Colonic mucosa (tissue), 4 donors: ENCODE results near the gene ORC5. TPM values are rescaled to one million over a fixed set of nuclear protein-coding genes. Genes with fewer than 3 reads are reported as not detected.
A peak's percentile ranks its signal among the peaks of the same experiment; 100 is the strongest.

ENCODE experiments used
- DNase-seq: peaks from one replicate; pipeline ENCODE4 v3.0.0-alpha.2; 2020
- H3K27ac ChIP-seq: fragments of 200-600 bp; one replicate; pipeline ENCODE4 v1.8.0; 2021
- H3K27me3 ChIP-seq: fragments of 200-600 bp; one replicate; pipeline ENCODE4 v1.8.0; 2021
- H3K36me3 ChIP-seq: fragments of 200-600 bp; one replicate; pipeline ENCODE4 v1.8.0; 2021
- H3K4me1 ChIP-seq: fragments of 200-600 bp; one replicate; pipeline ENCODE4 v1.8.0; 2021; ENCODE audit warnings: mild to moderate bottlenecking
- H3K4me3 ChIP-seq: fragments of 200-600 bp; one replicate; pipeline ENCODE4 v1.8.0; 2021
- H3K9ac ChIP-seq, 2 donors: one replicate each; pipeline ENCODE4 v1.7.0; 2013; ENCODE audit warnings: control low read depth in 2 of 2, low read depth in 2 of 2, low read length in 2 of 2
- H3K9me3 ChIP-seq: fragments of 200-600 bp; one replicate; pipeline ENCODE4 v1.8.0; 2021
- intact Hi-C: fragments of 100-400 bp; cut with DNase I; formaldehyde crosslinking; loops from one replicate; pipeline ENCODE4 v1.14.1; 2022
- total RNA-seq, 2 donors: library from RNA; stranded (reverse); fragmentation: NEBNext Ultra II Directional in 1 of 2; extraction: Animal tissue kit (Norgen Biotek cat#: 25700) in 1 of 2; gene quantifications; one replicate each; pipeline ENCODE4 v1.2.1, GENCODE V29; 2021
- TF ChIP-seq, protein P1 (sequence below): fragments of 200-600 bp; IDR thresholded peaks from one replicate; pipeline ENCODE4 v1.8.0; 2022; ENCODE audit warnings: antibody characterized with exemption, mild to moderate bottlenecking
- donor health status: healthy.
- donor health status: DM: no; HTN: no; CAD: no.
- donor health status: DM: no; HTN: no; CAD: no.

ORC5 gene
- total RNA-seq, 2 donors from 2014 or later = 13.9 to 18.9 TPM

- Histone ChIP-seq H3K9me3 (no peaks in the 10 kb centered on the region), H3K27me3 (no peaks in the 10 kb centered on the region), H3K4me1 (peaks cover 3% of the 10 kb centered on the region), H3K36me3 (no peaks in the 10 kb centered on the region), H3K4me3 (no peak overlapping the region), H3K27ac (no peak overlapping the region), H3K9ac (no peak overlapping the region)
- TF ChIP-seq, protein P1, sequence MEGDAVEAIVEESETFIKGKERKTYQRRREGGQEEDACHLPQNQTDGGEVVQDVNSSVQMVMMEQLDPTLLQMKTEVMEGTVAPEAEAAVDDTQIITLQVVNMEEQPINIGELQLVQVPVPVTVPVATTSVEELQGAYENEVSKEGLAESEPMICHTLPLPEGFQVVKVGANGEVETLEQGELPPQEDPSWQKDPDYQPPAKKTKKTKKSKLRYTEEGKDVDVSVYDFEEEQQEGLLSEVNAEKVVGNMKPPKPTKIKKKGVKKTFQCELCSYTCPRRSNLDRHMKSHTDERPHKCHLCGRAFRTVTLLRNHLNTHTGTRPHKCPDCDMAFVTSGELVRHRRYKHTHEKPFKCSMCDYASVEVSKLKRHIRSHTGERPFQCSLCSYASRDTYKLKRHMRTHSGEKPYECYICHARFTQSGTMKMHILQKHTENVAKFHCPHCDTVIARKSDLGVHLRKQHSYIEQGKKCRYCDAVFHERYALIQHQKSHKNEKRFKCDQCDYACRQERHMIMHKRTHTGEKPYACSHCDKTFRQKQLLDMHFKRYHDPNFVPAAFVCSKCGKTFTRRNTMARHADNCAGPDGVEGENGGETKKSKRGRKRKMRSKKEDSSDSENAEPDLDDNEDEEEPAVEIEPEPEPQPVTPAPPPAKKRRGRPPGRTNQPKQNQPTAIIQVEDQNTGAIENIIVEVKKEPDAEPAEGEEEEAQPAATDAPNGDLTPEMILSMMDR = no peak
- intact Hi-C loops = no loop called here
- DNase-seq = no peak
Observed at GRCh38 chr7:104209063-104209462, 1.2 kb upstream of the ORC5 start.

- peak overlapping the region; percentile 63 for H3K27ac ChIP-seq
Observed at GRCh38 chr7:104208421-104208780, 588 bp upstream of the ORC5 start.

DNA sequence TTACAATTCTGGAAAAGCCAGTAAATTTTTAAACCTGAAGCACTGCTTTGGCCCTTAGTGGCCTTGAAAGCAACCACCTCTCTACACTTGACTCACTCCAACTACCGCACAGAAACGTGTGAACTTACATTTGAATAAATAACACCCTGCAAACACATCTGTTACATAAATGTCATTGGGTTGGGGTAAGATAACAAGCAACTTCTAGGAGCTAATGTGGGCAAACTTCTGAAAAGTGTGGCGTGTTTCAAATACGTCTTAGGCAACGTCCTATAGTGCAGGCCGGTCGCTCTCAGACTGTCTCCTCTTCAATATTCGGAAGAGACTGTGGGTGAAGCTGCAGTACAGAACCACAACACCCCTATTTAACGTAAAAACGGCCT, 474 bp downstream of the ORC5 start:
- peaks cover 3% of the 10 kb centered on the region for H3K4me1 ChIP-seq
- H3K4me3 ChIP-seq = peak overlapping the region; percentile 88
- peak overlapping the region; percentile 77 to 88 for H3K9ac ChIP-seq
- DNase-seq = peak; percentile 20
- intact Hi-C loops = no loop called here
- no peaks in the 10 kb centered on the region for H3K27me3 ChIP-seq
- no peaks in the 10 kb centered on the region for H3K36me3 ChIP-seq
- no peaks in the 10 kb centered on the region for H3K9me3 ChIP-seq
- TF ChIP-seq, protein P1 = no peak
- peak overlapping the region; percentile 63 for H3K27ac ChIP-seq

More at GRCh38 chr7:104208421-104208780, 588 bp upstream of the ORC5 start:
- no peak for DNase-seq
- TF ChIP-seq, protein P1 = no peak
- Histone ChIP-seq H3K36me3 (no peaks in the 10 kb centered on the region), H3K27me3 (no peaks in the 10 kb centered on the region), H3K4me3 (peak overlapping the region; percentile 88), H3K9ac (peak overlapping the region; percentile 82 to 88), H3K4me1 (peaks cover 3% of the 10 kb centered on the region), H3K9me3 (no peaks in the 10 kb centered on the region)
- intact Hi-C loops = no loop called here

DNA sequence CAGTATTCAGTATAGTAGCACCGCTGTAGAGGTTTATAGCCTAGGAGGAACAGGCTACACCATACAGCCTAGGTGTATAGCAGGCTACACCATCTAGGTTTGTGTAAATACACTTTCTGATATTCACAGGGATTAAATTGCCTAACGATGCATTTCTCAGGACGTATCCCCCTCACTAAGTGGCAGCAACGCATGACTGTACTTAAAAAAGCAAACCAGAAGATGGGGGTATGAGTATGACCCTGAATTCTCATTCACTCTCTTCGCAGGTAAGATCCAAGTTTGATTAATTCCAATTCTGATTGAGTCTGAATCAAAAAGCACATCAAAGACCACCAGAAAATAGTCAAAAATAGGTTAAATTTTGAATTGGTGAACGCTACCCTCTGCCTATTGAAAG, 972 bp downstream of the ORC5 start:
- Histone ChIP-seq H3K27ac (no peak overlapping the region), H3K27me3 (no peaks in the 10 kb centered on the region), H3K4me3 (peak overlapping the region; percentile 88), H3K9ac (peak overlapping the region; percentile 33 to 88), H3K9me3 (no peaks in the 10 kb centered on the region), H3K4me1 (peaks cover 3% of the 10 kb centered on the region), H3K36me3 (no peaks in the 10 kb centered on the region)
- TF ChIP-seq, protein P1 = no peak
- DNase-seq = no peak
- intact Hi-C loops = no loop called here

GRCh38 chr7:104198673-104199278, 9.0 kb downstream of the ORC5 start:
- Histone ChIP-seq H3K27me3 (no peaks in the 10 kb centered on the region), H3K4me3 (no peak overlapping the region), H3K4me1 (no peaks in the 10 kb centered on the region), H3K9me3 (no peaks in the 10 kb centered on the region), H3K36me3 (peaks cover 3% of the 10 kb centered on the region), H3K27ac (no peak overlapping the region), H3K9ac (no peak overlapping the region)
- DNase-seq = no peak
- TF ChIP-seq, protein P1 = no peak
- intact Hi-C loops = no loop called here
